Ishikawa (cell line): ENCODE data around the gene NBAS.

Source experiments
- CEBPB ChIP-seq: IDR thresholded peaks from 2 replicates; pipeline ENCODE4 v1.6.1; 2012
- CREB1 ChIP-seq: IDR thresholded peaks from 2 replicates; pipeline ENCODE4 v1.6.1; 2012; ENCODE audit warnings: low read depth
- EGR1 ChIP-seq: IDR thresholded peaks from 2 replicates; pipeline ENCODE4 v1.6.1; 2012
- EP300 ChIP-seq: IDR thresholded peaks from 2 replicates; pipeline ENCODE4 v1.6.1; 2012; ENCODE audit warnings: borderline replicate concordance
- FOXM1 ChIP-seq: IDR thresholded peaks from 2 replicates; pipeline ENCODE4 v1.6.1; 2012; ENCODE audit warnings: low read depth, borderline replicate concordance
- NFIC ChIP-seq: IDR thresholded peaks from 2 replicates; pipeline ENCODE4 v1.6.1; 2012
- TAF1 ChIP-seq: IDR thresholded peaks from 2 replicates; pipeline ENCODE4 v1.6.1; 2012; ENCODE audit warnings: low read depth, mild to moderate bottlenecking
- TCF12 ChIP-seq: IDR thresholded peaks from 2 replicates; pipeline ENCODE4 v1.6.1; 2012; ENCODE audit warnings: low read depth
- TEAD4 ChIP-seq: IDR thresholded peaks from 2 replicates; pipeline ENCODE4 v1.6.1; 2012
- YY1 ChIP-seq: IDR thresholded peaks from 2 replicates; pipeline ENCODE4 v1.6.1; 2012; ENCODE audit warnings: low read depth
- ZBTB7A ChIP-seq: IDR thresholded peaks from 2 replicates; pipeline ENCODE4 v1.6.1; 2012; ENCODE audit warnings: low read depth
- TF ChIP-seq, protein P1 (sequence below): IDR thresholded peaks from 2 replicates; pipeline ENCODE4 v1.6.1; 2012; ENCODE audit warnings: low read depth, mild to moderate bottlenecking
- TF ChIP-seq, protein P2 (sequence below): IDR thresholded peaks from 2 replicates; pipeline ENCODE4 v1.6.1; 2012

DNA sequence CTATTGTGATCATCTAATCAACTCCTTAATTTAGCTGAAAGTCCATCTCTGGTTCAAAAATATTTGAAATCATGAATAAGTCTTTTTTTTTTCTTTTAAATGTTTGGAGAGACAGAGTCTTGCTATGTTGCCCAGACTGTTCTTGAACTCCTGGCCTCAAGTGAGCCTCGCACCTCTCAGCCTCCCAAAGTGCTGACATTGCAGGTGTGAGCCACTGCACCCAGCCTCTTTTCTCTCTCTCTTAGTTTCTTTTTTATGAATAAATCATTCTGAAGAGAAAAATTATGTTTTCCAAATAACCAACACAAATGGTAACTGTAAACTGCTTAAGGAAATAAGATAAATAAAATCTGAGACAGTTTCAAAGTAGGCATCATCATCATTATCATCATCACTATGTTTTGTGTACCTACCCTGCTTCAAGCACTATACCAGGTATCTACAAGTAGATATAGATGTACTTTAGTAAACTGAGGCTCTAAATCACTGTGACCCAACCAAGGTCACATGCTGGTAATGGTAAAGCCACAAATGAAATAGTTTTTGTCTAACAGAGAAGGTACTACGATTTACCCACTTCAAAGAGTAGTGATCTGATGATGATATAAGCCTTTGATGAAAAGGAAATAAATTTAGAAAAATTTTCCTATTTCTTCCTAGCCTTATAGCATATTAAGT is 5.0 kb upstream of the NBAS start:
- TF ChIP-seq TAF1 (no peak), TEAD4 (no peak), CREB1 (no peak), ZBTB7A (no peak), EP300 (no peak), YY1 (no peak), EGR1 (no peak), CEBPB (no peak), NFIC (no peak), TCF12 (no peak), FOXM1 (no peak)
- TF ChIP-seq, protein P1, sequence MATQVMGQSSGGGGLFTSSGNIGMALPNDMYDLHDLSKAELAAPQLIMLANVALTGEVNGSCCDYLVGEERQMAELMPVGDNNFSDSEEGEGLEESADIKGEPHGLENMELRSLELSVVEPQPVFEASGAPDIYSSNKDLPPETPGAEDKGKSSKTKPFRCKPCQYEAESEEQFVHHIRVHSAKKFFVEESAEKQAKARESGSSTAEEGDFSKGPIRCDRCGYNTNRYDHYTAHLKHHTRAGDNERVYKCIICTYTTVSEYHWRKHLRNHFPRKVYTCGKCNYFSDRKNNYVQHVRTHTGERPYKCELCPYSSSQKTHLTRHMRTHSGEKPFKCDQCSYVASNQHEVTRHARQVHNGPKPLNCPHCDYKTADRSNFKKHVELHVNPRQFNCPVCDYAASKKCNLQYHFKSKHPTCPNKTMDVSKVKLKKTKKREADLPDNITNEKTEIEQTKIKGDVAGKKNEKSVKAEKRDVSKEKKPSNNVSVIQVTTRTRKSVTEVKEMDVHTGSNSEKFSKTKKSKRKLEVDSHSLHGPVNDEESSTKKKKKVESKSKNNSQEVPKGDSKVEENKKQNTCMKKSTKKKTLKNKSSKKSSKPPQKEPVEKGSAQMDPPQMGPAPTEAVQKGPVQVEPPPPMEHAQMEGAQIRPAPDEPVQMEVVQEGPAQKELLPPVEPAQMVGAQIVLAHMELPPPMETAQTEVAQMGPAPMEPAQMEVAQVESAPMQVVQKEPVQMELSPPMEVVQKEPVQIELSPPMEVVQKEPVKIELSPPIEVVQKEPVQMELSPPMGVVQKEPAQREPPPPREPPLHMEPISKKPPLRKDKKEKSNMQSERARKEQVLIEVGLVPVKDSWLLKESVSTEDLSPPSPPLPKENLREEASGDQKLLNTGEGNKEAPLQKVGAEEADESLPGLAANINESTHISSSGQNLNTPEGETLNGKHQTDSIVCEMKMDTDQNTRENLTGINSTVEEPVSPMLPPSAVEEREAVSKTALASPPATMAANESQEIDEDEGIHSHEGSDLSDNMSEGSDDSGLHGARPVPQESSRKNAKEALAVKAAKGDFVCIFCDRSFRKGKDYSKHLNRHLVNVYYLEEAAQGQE = no peak
- TF ChIP-seq, protein P2, sequence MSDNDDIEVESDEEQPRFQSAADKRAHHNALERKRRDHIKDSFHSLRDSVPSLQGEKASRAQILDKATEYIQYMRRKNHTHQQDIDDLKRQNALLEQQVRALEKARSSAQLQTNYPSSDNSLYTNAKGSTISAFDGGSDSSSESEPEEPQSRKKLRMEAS = no peak
